C1 segment of cervical spinal cord (tissue), 14 donors: ENCODE measurements around the gene HIVEP3.

ENCODE experiments used
- DNase-seq, 14 donors: peaks; one replicate each; lab custom pipeline; 2025; lab: John Stamatoyannopoulos, UW

The HIVEP3 gene

DNA sequence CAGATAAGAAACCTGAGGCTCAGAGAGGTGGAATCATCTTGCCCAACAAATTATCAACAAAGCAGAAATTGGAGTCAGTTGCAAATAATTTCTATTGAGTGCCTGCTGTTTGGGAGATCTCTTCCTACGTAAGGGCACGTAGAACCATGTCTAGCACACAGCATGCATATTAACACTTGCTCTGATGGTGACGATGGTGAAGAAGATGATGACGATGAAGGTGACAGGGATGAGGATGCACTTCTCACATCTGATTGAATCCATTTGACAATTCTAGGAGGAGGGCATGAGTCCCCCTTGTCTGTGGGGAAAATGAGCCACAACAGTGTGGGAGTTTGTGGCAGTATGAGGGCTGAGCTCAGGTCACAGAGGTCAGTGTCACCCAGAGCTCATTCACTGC, 183.6 kb downstream of the HIVEP3 start:
- no peak for DNase-seq

- DNase-seq = no peak
Observed at GRCh38 chr1:41734201-41734970, 184.3 kb downstream of the HIVEP3 start.

DNA sequence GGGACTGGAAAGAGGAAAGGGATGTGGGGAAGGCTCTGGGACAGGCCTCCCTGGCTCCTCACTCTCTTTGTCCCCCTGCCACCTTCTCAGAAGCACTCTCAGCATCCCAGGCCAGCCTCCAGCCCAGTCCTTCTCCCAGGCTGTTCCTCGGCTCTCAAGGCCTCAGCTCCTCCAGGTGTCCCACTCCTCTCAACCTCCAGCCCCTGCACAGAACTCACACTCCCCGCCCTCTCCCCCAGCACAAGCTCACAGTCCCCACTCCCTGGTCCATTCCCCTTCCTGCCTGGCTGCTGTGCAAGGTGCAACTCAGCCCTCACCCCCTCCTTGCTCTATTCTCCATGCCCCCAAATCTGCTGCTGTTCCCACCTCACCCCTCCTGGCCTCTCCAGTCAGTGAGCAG, 185.0 kb downstream of the HIVEP3 start:
- DNase-seq = no peak

- peak in 4 of 14 donors; percentile 16 to 65 (median 44) for DNase-seq
Observed at GRCh38 chr1:41733021-41733420, 185.7 kb downstream of the HIVEP3 start.

DNA sequence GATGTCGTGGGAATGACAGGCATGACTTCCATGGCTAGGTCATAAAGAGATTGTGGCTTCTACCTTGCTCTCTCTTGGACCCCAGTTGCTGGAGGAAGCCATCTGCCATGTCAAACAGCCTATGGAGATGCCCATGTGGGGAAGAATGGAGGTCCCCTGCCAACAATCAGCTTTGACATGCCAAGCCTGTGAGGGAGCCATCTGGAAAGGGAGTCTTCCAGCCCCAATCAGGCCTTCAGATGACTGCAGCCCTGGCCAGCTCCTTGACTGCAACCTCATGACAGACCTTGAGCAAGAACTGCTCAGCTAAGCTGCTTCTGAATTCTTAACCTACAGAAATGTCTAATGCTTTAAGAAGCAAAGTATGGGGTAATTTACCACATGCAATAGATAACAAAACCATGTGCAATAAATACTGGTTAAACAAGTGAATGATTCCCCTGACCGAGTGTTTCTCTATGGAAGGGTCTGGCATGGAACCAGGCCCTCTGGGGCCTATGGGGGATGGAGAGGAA, 187.1 kb downstream of the HIVEP3 start:
- no peak for DNase-seq

GRCh38 chr1:41730806-41731205, 187.9 kb downstream of the HIVEP3 start:
- no peak for DNase-seq

GRCh38 chr1:41728403-41729202, 190.1 kb downstream of the HIVEP3 start:
- peak in 8 of 14 donors; percentile 10 to 62 (median 37) for DNase-seq

DNA sequence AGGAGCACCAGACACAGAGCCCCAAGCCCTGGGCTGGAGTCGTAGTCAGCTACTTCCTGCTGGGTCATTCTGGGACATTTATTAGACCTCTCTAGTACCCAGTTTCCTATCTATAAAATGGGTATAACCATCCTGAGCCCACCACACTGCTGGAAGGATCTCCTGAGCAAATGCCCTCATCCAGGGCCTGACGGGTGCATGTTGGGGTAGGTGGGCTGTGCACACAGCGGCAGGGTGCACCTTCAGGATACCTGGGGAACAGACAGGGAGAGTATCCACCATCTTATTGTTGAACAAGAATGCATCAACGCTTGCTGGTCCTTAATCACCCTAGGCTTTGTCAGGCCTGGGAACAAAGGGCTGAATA, 191.0 kb downstream of the HIVEP3 start:
- no peak for DNase-seq

DNA sequence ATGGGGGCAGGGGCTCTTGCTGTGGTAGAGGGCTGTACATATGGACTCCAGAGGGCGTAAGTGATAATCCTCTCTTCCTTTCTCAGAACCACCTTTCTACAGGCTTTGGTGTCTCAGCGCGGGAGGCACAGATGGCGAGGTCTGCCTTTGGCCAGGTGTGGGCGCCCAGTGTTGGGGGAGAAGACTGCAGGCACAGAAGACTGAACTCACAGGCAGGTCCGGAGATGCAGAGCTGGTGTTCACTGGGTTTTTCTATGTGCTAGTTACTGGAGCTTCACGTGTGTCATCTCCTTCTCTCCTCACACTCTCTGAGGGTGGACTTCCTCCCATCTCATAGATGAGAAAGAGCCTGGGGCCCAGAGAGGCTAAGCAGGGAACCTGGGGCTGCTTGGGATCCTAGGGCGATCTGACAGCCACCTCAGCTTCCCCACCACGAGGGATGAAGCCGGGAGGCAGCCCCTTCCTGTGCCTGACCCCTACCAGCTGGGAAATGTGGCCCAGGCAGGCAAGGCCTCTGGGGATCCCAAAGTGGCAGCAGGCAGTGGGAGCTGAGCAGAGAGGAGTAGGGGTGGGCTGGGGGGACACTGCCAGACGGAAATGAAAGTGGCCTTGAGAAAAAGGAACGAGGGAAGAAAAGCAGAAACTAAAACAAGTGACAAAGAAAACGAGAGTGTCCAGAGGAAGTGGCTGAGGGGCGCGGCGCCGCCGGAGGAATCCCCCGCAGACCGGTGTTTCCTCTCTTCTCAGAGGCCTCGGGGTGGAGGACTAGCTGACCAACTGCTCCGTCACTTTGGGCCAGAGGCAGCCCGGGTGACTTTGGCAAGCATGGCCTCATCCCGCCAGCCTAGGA, 191.6 kb downstream of the HIVEP3 start:
- peak in 10 of 14 donors; percentile 32 to 65 (median 52) for DNase-seq

DNA sequence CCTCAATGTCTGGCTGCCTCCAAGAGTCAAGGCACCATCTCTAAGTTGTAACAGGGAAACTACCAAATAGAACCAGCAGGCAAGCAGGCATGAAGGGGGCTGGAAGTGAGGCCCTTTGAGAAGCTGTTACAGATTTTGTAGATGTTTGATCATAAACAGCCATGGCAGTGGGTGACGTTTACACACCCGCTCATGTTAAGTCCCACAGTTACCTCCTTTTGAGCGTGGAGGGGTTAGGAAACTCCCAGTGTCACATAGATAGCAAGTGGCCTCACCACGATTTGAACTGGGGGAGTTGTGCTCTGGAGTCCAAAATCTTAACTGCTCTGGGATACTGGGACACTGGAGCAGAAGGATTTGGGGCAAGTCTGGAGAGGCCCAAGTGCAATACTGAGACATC, 192.4 kb downstream of the HIVEP3 start:
- DNase-seq = no peak

DNA sequence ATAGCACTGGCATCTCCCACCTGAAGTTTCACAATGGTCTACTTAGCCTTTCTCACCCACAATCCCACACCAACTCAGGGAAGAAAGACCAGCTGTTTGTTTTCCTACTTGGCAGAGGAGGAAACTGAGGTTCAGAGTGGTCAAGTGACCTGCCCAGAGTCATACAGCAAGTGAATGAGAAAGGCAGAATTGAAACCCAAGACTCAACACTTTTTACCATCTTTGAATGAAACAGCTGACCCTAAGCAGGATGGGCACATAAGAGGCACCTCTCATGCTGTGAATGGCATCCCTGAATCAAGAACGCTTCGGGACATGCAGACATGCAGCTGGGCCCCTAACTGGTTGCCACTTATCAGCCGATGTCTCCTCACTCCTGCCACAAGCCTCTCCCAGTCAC, 193.8 kb downstream of the HIVEP3 start:
- no peak for DNase-seq

DNA sequence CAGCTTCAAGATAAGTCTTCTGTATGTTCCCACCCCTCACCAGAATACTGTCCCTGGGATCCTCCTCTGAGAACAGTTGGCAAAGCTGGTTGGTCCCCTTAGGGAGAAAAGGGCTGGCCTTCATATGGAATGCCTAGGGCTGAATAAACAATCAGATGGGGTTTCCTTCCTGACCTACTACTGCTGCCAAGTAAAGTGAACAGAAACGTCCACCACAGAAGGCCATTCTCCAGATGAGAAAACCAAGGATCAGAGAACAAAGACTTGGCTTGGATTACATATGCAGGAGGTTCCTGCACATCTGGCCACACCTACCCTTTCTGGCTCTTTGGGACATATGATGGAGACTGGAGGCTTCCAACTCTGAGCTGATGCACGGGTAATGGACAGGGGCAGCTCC, 194.5 kb downstream of the HIVEP3 start:
- DNase-seq = no peak

- DNase-seq = no peak
Observed at GRCh38 chr1:41723786-41724185, 194.9 kb downstream of the HIVEP3 start.

- no peak for DNase-seq
Observed at GRCh38 chr1:41722184-41722583, 196.5 kb downstream of the HIVEP3 start.

DNA sequence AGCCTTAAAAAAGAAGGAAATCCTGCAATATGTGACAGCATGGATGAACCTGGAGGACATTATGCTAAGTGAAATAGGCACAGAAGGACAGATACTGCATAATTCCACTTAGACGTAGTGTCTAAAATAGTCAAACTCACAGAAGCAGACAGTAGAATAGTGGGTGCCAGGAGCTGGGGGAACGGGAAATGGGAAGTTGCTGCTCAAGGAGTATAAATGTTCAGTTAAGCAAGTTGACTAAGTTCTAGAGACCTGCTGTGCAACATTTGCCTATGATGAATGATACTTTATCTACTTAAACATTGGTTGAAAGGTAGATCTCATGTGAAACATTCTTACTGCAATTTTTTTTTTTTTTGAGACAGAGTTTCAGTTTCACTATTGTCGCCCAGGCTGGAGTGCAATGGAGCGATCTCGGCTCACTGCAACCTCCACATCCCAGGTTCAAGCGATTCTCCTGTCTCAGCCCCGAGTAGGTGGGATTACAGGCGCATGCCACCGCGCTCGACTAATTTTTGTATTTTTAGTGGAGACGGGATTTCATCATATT, 197.8 kb downstream of the HIVEP3 start:
- no peak for DNase-seq

DNA sequence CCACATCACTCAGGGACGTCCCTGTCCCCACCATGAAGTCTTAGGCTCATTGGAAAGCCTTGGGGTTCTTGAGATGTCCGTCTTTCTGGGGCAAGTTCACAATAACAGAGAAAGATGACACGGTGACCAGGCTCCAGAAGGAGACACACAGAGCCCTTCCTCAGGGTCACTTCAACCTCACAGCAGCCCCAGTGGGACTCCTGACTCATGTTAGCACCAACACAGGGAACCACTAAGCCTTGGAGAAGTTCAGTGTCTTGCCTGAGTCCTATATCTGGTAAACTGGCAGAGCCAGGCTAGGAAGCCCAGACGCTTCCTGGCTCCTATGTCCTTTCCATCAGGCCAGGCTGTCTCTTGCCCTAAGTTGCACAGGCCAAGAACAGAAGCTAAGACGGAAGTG, 199.1 kb downstream of the HIVEP3 start:
- DNase-seq = no peak

- no peak for DNase-seq
Observed at GRCh38 chr1:41719128-41719527, 199.6 kb downstream of the HIVEP3 start.

DNA sequence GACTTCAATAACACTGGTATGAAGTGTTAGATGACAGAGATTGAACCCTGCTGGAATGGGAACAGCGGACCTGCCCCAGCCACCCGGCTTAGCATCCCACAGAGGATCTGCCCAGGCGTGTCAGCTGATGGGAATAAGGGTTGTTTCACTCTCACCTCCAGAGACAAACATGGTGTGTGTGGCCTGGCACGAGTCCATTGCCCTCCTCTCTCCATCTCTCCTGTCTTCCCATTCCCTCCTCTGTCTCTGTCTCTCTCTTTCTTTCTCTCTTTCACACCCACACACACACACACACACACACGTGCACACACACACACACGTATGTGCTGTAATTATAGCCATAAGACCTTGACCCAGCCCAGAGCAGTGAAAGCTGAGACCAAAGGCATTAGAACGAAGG, 200.2 kb downstream of the HIVEP3 start:
- DNase-seq = no peak

- no peak for DNase-seq
Observed at GRCh38 chr1:41716188-41717130, 202.3 kb downstream of the HIVEP3 start.

DNA sequence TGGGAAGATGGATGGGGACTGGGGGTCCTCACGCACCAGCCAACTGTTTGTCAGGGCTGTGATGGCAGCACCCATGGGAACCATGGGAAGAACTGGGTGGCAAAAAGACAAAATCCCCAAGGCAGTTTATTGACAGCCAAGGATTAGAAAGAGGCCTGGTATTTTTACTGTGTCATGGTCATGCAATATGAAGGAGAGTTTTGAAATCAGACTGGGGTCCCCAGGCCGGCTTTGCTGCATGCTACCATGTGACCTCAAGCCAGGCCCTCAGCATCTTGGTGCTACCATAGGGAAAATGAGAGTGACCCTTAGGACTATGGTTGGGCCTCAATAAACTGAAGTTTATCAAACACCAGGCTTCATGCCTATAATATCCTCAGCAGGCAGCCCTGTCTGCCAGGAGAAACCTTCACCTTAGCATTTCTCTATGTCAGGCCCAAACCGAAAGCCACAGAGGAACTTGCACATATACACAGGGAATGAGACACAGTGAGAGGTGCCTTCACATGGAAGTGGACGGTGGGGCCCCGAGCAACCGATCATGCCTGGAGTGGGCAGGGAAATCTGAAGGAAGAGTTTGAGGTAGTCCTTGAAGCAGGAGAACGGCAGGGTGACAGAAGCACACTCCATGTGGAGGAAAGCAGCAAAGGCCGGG, 203.2 kb downstream of the HIVEP3 start:
- no peak for DNase-seq
